Suprapubic skin (tissue), 3 donors: ENCODE measurements around the gene SPTB.

Experiments used
- CTCF ChIP-seq, 2 donors: fragments of 200-600 bp in 1 of 2; fragments of 450-650 bp in 1 of 2; sonication (generic) in 1 of 2; IDR thresholded peaks; one replicate each; pipeline ENCODE4 v1.5.1; 2016 to 2019; ENCODE audit warnings: antibody characterized with exemption in 2 of 2, mild to moderate bottlenecking in 1 of 2, moderate library complexity in 1 of 2
- POLR2A ChIP-seq, 2 donors: fragments of 450-650 bp; IDR thresholded peaks; one replicate each; pipeline ENCODE4 v1.6.1; 2017; ENCODE audit warnings: antibody characterized with exemption in 2 of 2, mild to moderate bottlenecking in 2 of 2, moderate library complexity in 2 of 2

- no peak for TF ChIP-seq CTCF (IDR thresholded peaks at IDR 0.05)
- no peak for TF ChIP-seq POLR2A (IDR thresholded peaks at IDR 0.05)
These were observed 38.5 kb downstream of the SPTB start for GRCh38 chr14:64841121-64841651.
